Measurements from ENCODE around the gene RPUSD1. TPM values are rescaled to one million over a fixed set of nuclear protein-coding genes. Genes with fewer than 3 reads are reported as not detected.
"Not testable (repeated sequence)": the region's sequence is repeated elsewhere in the genome, so short reads cannot be mapped to it uniquely, and the experiment has no call there.

Gene RPUSD1
- total RNA-seq, 2 experiments from 2014 or later: 12.8 to 15.0 TPM

GRCh38 chr16:778447-778846 is 9.7 kb downstream of the RPUSD1 start:
- POLR2A ChIA-PET: no interaction called here

GRCh38 chr16:777826-778225 is 10.4 kb downstream of the RPUSD1 start:
- no peaks in the 10 kb centered on the region for H3K4me1 ChIP-seq (ENCODE audit: insufficient read depth, low read length)
- Mint-ChIP-seq H3K4me3 (no peak overlapping the region), H3K4me1 (ENCODE audit: low read depth) (no peaks in the 10 kb centered on the region), H3K36me3 (ENCODE audit: low read depth) (no peaks in the 10 kb centered on the region), H3K27ac (no peak overlapping the region), H3K27me3 (peaks cover 5% of the 10 kb centered on the region), H3K9me3 (no peaks in the 10 kb centered on the region)
- H3K36me3 ChIP-seq (ENCODE audit: insufficient read depth, low read length): no peaks in the 10 kb centered on the region
- peaks cover 0 to 3% of the 10 kb centered on the region in 2 experiments for H3K27me3 ChIP-seq (ENCODE audit: control insufficient read depth in 1 of 2, insufficient read depth in 2 of 2, low read length in 2 of 2)
- ChIA-PET CTCF (no interaction called here), POLR2A (no interaction called here)
- no peak overlapping the region for H3K4me3 ChIP-seq (ENCODE audit: low read length)
- DNase-seq: no peak
- intact Hi-C loops (cut with DNase I, micrococcal nuclease): no loop called here
- no peak overlapping the region for H3K27ac ChIP-seq (ENCODE audit: low read depth in 1 of 2, low read length in 2 of 2)
- no peaks in the 10 kb centered on the region for H3K9me3 ChIP-seq (ENCODE audit: control insufficient read depth in 1 of 2, insufficient read depth in 1 of 2, low read length in 2 of 2)
- TF ChIP-seq, protein P1, sequence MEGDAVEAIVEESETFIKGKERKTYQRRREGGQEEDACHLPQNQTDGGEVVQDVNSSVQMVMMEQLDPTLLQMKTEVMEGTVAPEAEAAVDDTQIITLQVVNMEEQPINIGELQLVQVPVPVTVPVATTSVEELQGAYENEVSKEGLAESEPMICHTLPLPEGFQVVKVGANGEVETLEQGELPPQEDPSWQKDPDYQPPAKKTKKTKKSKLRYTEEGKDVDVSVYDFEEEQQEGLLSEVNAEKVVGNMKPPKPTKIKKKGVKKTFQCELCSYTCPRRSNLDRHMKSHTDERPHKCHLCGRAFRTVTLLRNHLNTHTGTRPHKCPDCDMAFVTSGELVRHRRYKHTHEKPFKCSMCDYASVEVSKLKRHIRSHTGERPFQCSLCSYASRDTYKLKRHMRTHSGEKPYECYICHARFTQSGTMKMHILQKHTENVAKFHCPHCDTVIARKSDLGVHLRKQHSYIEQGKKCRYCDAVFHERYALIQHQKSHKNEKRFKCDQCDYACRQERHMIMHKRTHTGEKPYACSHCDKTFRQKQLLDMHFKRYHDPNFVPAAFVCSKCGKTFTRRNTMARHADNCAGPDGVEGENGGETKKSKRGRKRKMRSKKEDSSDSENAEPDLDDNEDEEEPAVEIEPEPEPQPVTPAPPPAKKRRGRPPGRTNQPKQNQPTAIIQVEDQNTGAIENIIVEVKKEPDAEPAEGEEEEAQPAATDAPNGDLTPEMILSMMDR (IDR thresholded peaks at IDR 0.05): no peak
- ATAC-seq (ENCODE audit: poor library complexity): no peak

More at GRCh38 chr16:778447-778846, 9.7 kb downstream of the RPUSD1 start:
- H3K36me3 Mint-ChIP-seq (ENCODE audit: low read depth): no peaks in the 10 kb centered on the region
- CTCF ChIA-PET: no interaction called here
- TF ChIP-seq, protein P1 (IDR thresholded peaks at IDR 0.05): no peak
- no peaks in the 10 kb centered on the region for H3K4me1 Mint-ChIP-seq (ENCODE audit: low read depth)
- ATAC-seq (ENCODE audit: poor library complexity): no peak
- Histone ChIP-seq H3K4me1 (ENCODE audit: insufficient read depth, low read length) (no peaks in the 10 kb centered on the region), H3K36me3 (ENCODE audit: insufficient read depth, low read length) (no peaks in the 10 kb centered on the region), H3K27ac (ENCODE audit: low read depth in 1 of 2, low read length in 2 of 2) (no peak overlapping the region), H3K9me3 (ENCODE audit: control insufficient read depth in 1 of 2, insufficient read depth in 1 of 2, low read length in 2 of 2) (no peaks in the 10 kb centered on the region), H3K4me3 (ENCODE audit: low read length) (no peak overlapping the region), H3K27me3 (ENCODE audit: control insufficient read depth in 1 of 2, insufficient read depth in 2 of 2, low read length in 2 of 2) (peaks cover 0 to 3% of the 10 kb centered on the region in 2 experiments)
- intact Hi-C loops (cut with DNase I, micrococcal nuclease): no loop called here
- H3K27ac Mint-ChIP-seq: no peak overlapping the region
- no peaks in the 10 kb centered on the region for H3K9me3 Mint-ChIP-seq
- H3K27me3 Mint-ChIP-seq: peaks cover 5% of the 10 kb centered on the region
- no peak for DNase-seq
- no peak overlapping the region for H3K4me3 Mint-ChIP-seq

GRCh38 chr16:776824-777223 is 11.4 kb downstream of the RPUSD1 start:
- Mint-ChIP-seq H3K4me1 (ENCODE audit: low read depth) (no peaks in the 10 kb centered on the region), H3K9me3 (no peaks in the 10 kb centered on the region), H3K36me3 (ENCODE audit: low read depth) (no peaks in the 10 kb centered on the region), H3K4me3 (no peak overlapping the region), H3K27me3 (peaks cover 5% of the 10 kb centered on the region), H3K27ac (no peak overlapping the region)
- Histone ChIP-seq H3K9me3 (ENCODE audit: control insufficient read depth in 1 of 2, insufficient read depth in 1 of 2, low read length in 2 of 2) (no peaks in the 10 kb centered on the region), H3K36me3 (ENCODE audit: insufficient read depth, low read length) (no peaks in the 10 kb centered on the region), H3K27ac (ENCODE audit: low read depth in 1 of 2, low read length in 2 of 2) (no peak overlapping the region), H3K4me1 (ENCODE audit: insufficient read depth, low read length) (no peaks in the 10 kb centered on the region), H3K27me3 (ENCODE audit: control insufficient read depth in 1 of 2, insufficient read depth in 2 of 2, low read length in 2 of 2) (peaks cover 0 to 3% of the 10 kb centered on the region in 2 experiments), H3K4me3 (ENCODE audit: low read length) (no peak overlapping the region)
- intact Hi-C loops (cut with DNase I, micrococcal nuclease): no loop called here
- TF ChIP-seq, protein P1 (IDR thresholded peaks at IDR 0.05): no peak
- POLR2A ChIA-PET: no interaction called here
- ATAC-seq (ENCODE audit: poor library complexity) (no peak), DNase-seq (no peak)
- CTCF ChIA-PET: no interaction called here

- H3K27ac ChIP-seq (ENCODE audit: low read depth in 1 of 2, low read length in 2 of 2); H3K27me3 ChIP-seq (ENCODE audit: control insufficient read depth in 1 of 2, insufficient read depth in 2 of 2, low read length in 2 of 2); H3K36me3 Mint-ChIP-seq (ENCODE audit: low read depth); H3K36me3 ChIP-seq (ENCODE audit: insufficient read depth, low read length); POLR2A ChIA-PET; H3K4me1 ChIP-seq (ENCODE audit: insufficient read depth, low read length); H3K27me3 Mint-ChIP-seq; H3K4me1 Mint-ChIP-seq (ENCODE audit: low read depth); H3K4me3 ChIP-seq (ENCODE audit: low read length); H3K9me3 Mint-ChIP-seq; H3K4me3 Mint-ChIP-seq; CTCF ChIA-PET; intact Hi-C loops (cut with DNase I, micrococcal nuclease); DNase-seq; H3K27ac Mint-ChIP-seq; ATAC-seq (ENCODE audit: poor library complexity); H3K9me3 ChIP-seq (ENCODE audit: control insufficient read depth in 1 of 2, insufficient read depth in 1 of 2, low read length in 2 of 2): not testable (repeated sequence)
Measured at GRCh38 chr16:776298-776697, 11.9 kb downstream of the RPUSD1 start.
